Astrocyte (in vitro differentiated cells and primary cell): Measurements from ENCODE around the gene NETO2. TPM values are rescaled to one million over a fixed set of nuclear protein-coding genes. Genes with fewer than 3 reads are reported as not detected.
A peak's percentile ranks its signal among the peaks of the same experiment; 100 is the strongest.

Source experiments
- DNase-seq: peaks from one replicate; pipeline ENCODE4 v3.0.0-alpha.2; 2010; ENCODE audit warnings: low read depth
- FAIRE-seq: peaks from 2 replicates; lab custom pipeline; 2011; peaks lifted over from hg19 to GRCh38; lab: Jason Lieb, UNC
- H2AFZ ChIP-seq: 2 replicates; pipeline ENCODE4 v1.6.0; 2012; ENCODE audit warnings: low read depth, low read length, inconsistent platforms
- H3K27ac ChIP-seq: 2 replicates; pipeline ENCODE4 v1.5.1; 2011; ENCODE audit warnings: low read depth, low read length, inconsistent platforms
- H3K27me3 ChIP-seq: 2 replicates; pipeline ENCODE4 v1.6.0; 2011; ENCODE audit warnings: low read length, inconsistent platforms; ENCODE audit not compliant: insufficient read depth
- H3K36me3 ChIP-seq: 2 replicates; pipeline ENCODE4 v1.5.1; 2011; ENCODE audit warnings: low read length, inconsistent platforms; ENCODE audit not compliant: insufficient read depth
- H3K4me1 ChIP-seq: 2 replicates; pipeline ENCODE4 v1.5.1; 2011; ENCODE audit warnings: low read length, inconsistent platforms; ENCODE audit not compliant: insufficient read depth
- H3K4me2 ChIP-seq: 2 replicates; pipeline ENCODE4 v1.6.0; 2012; ENCODE audit warnings: low read length, inconsistent platforms
- H3K4me3 ChIP-seq: 2 replicates; pipeline ENCODE4 v1.5.1; 2011; ENCODE audit warnings: low read depth, mild to moderate bottlenecking, low read length, inconsistent platforms; ENCODE audit not compliant: insufficient read depth
- H3K79me2 ChIP-seq: 2 replicates; pipeline ENCODE4 v1.6.0; 2012; ENCODE audit warnings: mild to moderate bottlenecking, low read length, inconsistent platforms; ENCODE audit not compliant: insufficient read depth
- H3K9ac ChIP-seq: 2 replicates; pipeline ENCODE4 v1.6.0; 2012; ENCODE audit warnings: mild to moderate bottlenecking, low read length, inconsistent platforms
- H3K9me3 ChIP-seq: 2 replicates; pipeline ENCODE4 v1.5.1; 2012; ENCODE audit warnings: low read depth, mild to moderate bottlenecking, low read length, inconsistent platforms; ENCODE audit not compliant: insufficient read depth
- H4K20me1 ChIP-seq: 2 replicates; pipeline ENCODE4 v1.6.0; 2012; ENCODE audit warnings: low read length, inconsistent platforms; ENCODE audit not compliant: insufficient read depth
- H3K27ac Mint-ChIP-seq: one replicate; pipeline ENCODE4 v1.8.0; 2021; ENCODE audit warnings: mild to moderate bottlenecking, mixed read lengths; ENCODE audit not compliant: unreplicated experiment
- H3K27me3 Mint-ChIP-seq: one replicate; pipeline ENCODE4 v1.8.0; 2021; ENCODE audit warnings: low read depth, mixed read lengths; ENCODE audit not compliant: unreplicated experiment
- H3K36me3 Mint-ChIP-seq: one replicate; pipeline ENCODE4 v1.8.0; 2021; ENCODE audit warnings: low read depth, mixed read lengths; ENCODE audit not compliant: unreplicated experiment
- H3K4me1 Mint-ChIP-seq: one replicate; pipeline ENCODE4 v1.8.0; 2021; ENCODE audit warnings: low read depth, mixed read lengths; ENCODE audit not compliant: unreplicated experiment
- H3K4me3 Mint-ChIP-seq: one replicate; pipeline ENCODE4 v1.8.0; 2021; ENCODE audit warnings: mild to moderate bottlenecking, moderate library complexity, mixed read lengths; ENCODE audit not compliant: unreplicated experiment
- H3K9me3 Mint-ChIP-seq: one replicate; pipeline ENCODE4 v1.8.0; 2021; ENCODE audit warnings: mild to moderate bottlenecking, mixed read lengths; ENCODE audit not compliant: unreplicated experiment
- CTCF ChIP-seq: IDR thresholded peaks from 2 replicates; pipeline ENCODE4 v1.5.1; 2011; ENCODE audit warnings: low read depth, mild to moderate bottlenecking, inconsistent platforms, low read length, moderate library complexity; ENCODE audit not compliant: insufficient read depth
- EZH2 ChIP-seq: IDR thresholded peaks from 2 replicates; pipeline ENCODE4 v1.6.1; 2012; ENCODE audit warnings: mild to moderate bottlenecking, low read length, inconsistent platforms; ENCODE audit not compliant: insufficient read depth
- total RNA-seq: library from RNA; stranded (reverse); gene quantifications from 2 replicates; pipeline ENCODE4 v1.2.1, GENCODE V29; 2021

NETO2 gene
- total RNA-seq, 1 donor from 2014 or later: 17.1 TPM

- Mint-ChIP-seq H3K4me1 (no peaks in the 10 kb centered on the region), H3K9me3 (no peaks in the 10 kb centered on the region), H3K36me3 (no peaks in the 10 kb centered on the region), H3K27ac (no peak overlapping the region), H3K27me3 (peaks cover 30% of the 10 kb centered on the region), H3K4me3 (no peak overlapping the region)
- Histone ChIP-seq H3K79me2 (no peaks in the 10 kb centered on the region), H4K20me1 (no peaks in the 10 kb centered on the region), H3K27me3 (no peaks in the 10 kb centered on the region), H2AFZ (no peak overlapping the region), H3K9me3 (no peaks in the 10 kb centered on the region), H3K36me3 (no peaks in the 10 kb centered on the region), H3K4me1 (no peaks in the 10 kb centered on the region), H3K9ac (no peak overlapping the region), H3K4me2 (no peak overlapping the region), H3K4me3 (no peak overlapping the region), H3K27ac (no peak overlapping the region)
- FAIRE-seq: no peak
- no peak for DNase-seq
- TF ChIP-seq CTCF (no peak), EZH2 (no peak)
Measured at GRCh38 chr16:47043200-47043599, 100.5 kb downstream of the NETO2 start.

- peak; percentile 47 for DNase-seq
- FAIRE-seq: no peak
- peak overlapping the region; percentile 93 for H2AFZ ChIP-seq
- H3K27ac ChIP-seq: peak overlapping the region; percentile 41
- no peaks in the 10 kb centered on the region for H3K36me3 ChIP-seq
- peak overlapping the region; percentile 66 for H3K4me3 ChIP-seq
- Mint-ChIP-seq H3K27me3 (peaks cover 35% of the 10 kb centered on the region), H3K27ac (no peak overlapping the region), H3K4me1 (no peaks in the 10 kb centered on the region), H3K9me3 (no peaks in the 10 kb centered on the region), H3K4me3 (peak overlapping the region; percentile 81), H3K36me3 (no peaks in the 10 kb centered on the region)
- TF ChIP-seq CTCF (peak; percentile 43), EZH2 (no peak)
- peak overlapping the region; percentile 95 for H3K4me2 ChIP-seq
- H4K20me1 ChIP-seq: no peaks in the 10 kb centered on the region
- peaks cover 3% of the 10 kb centered on the region for H3K27me3 ChIP-seq
- no peaks in the 10 kb centered on the region for H3K4me1 ChIP-seq
- H3K9me3 ChIP-seq: no peaks in the 10 kb centered on the region
- H3K9ac ChIP-seq: peak overlapping the region; percentile 79
- H3K79me2 ChIP-seq: no peaks in the 10 kb centered on the region
Measured at GRCh38 chr16:47037746-47038458, 105.8 kb downstream of the NETO2 start.

- H3K27ac ChIP-seq: no peak overlapping the region
- no peaks in the 10 kb centered on the region for H3K36me3 ChIP-seq
- FAIRE-seq: no peak
- H2AFZ ChIP-seq: peak overlapping the region; percentile 93
- peak overlapping the region; percentile 66 for H3K4me3 ChIP-seq
- peak overlapping the region; percentile 79 for H3K9ac ChIP-seq
- H4K20me1 ChIP-seq: no peaks in the 10 kb centered on the region
- H3K9me3 Mint-ChIP-seq: no peaks in the 10 kb centered on the region
- H3K79me2 ChIP-seq: no peaks in the 10 kb centered on the region
- no peaks in the 10 kb centered on the region for H3K4me1 ChIP-seq
- TF ChIP-seq CTCF (no peak), EZH2 (no peak)
- no peak overlapping the region for H3K27ac Mint-ChIP-seq
- H3K4me1 Mint-ChIP-seq: no peaks in the 10 kb centered on the region
- peak overlapping the region; percentile 95 for H3K4me2 ChIP-seq
- H3K9me3 ChIP-seq: no peaks in the 10 kb centered on the region
- H3K36me3 Mint-ChIP-seq: no peaks in the 10 kb centered on the region
- H3K27me3 ChIP-seq: peaks cover 3% of the 10 kb centered on the region
- H3K4me3 Mint-ChIP-seq: peak overlapping the region; percentile 81
- no peak for DNase-seq
- H3K27me3 Mint-ChIP-seq: peaks cover 35% of the 10 kb centered on the region
Measured at GRCh38 chr16:47037396-47037745, 106.4 kb downstream of the NETO2 start.
